ENCODE results near the gene RIN1. TPM values are rescaled to one million over a fixed set of nuclear protein-coding genes. Genes with fewer than 3 reads are reported as not detected.

RIN1 gene, protein sequence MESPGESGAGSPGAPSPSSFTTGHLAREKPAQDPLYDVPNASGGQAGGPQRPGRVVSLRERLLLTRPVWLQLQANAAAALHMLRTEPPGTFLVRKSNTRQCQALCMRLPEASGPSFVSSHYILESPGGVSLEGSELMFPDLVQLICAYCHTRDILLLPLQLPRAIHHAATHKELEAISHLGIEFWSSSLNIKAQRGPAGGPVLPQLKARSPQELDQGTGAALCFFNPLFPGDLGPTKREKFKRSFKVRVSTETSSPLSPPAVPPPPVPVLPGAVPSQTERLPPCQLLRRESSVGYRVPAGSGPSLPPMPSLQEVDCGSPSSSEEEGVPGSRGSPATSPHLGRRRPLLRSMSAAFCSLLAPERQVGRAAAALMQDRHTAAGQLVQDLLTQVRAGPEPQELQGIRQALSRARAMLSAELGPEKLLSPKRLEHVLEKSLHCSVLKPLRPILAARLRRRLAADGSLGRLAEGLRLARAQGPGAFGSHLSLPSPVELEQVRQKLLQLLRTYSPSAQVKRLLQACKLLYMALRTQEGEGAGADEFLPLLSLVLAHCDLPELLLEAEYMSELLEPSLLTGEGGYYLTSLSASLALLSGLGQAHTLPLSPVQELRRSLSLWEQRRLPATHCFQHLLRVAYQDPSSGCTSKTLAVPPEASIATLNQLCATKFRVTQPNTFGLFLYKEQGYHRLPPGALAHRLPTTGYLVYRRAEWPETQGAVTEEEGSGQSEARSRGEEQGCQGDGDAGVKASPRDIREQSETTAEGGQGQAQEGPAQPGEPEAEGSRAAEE
- 26.3 to 36.8 TPM (median 35.7 TPM) in 5 replicates for total RNA-seq (2022; extraction: Qiagen RNA extraction; ENCODE audit: low read depth)

DNA sequence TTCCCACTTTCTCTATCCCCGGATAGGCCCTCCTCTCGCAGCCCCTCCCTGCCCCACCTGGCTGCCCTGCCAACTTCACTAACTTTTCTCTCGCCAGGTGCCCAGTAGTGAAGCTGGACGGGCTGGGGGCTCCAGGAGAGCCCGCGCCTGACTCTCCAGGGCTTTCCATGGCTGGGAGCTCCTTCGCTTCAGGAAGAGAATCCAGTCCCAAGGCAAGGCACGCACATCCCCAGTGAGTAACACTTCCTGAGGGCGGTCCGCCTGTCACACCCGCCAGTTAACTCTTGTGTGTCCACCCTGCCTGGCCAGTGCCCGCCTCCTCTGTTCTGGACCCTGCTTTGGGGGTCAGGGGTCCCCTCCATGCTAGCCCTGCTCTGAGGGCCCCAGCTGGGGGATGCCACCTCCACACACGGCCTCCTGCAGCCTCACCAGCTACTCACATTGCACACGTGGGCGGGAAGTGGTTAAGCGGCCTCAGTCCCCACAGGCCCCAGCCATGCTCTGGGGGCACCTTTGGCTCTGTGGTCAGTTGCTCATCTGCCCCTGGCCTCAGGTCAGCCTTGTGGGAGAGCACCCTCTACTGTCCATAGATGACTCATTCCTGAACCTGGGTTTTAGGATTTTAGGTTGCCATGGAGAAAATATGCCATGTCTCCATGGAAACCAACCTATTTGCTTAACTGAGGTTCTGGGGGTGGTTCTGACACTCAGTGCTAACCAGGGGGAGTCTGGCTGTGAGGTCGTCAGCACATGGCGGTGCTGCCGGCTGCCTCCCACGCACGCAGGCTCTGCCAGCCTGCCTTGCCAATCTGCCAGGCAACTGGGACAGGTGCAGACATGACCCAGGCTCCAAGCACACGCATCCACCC is at the start of gene RIN1:
Gene RIN1 (minus strand): TSS at position 201 of the 869 bp plus-strand sequence. CDS start 32 bp downstream, at position 169.

GRCh38 chr11:66371627-66372415 is 35.6 kb upstream of the RIN1 start, which contains the start of gene SLC29A2:
Gene SLC29A2, minus strand, starts transcription at chr11:66371760. Its CDS starts 169 bp downstream, at chr11:66371591.

GRCh38 chr11:66347425-66348276 is 11.4 kb upstream of the RIN1 start, which contains the start of gene B4GAT1:
Gene B4GAT1, minus strand, starts transcription at chr11:66347629. Its CDS starts 84 bp downstream, at chr11:66347545.

DNA sequence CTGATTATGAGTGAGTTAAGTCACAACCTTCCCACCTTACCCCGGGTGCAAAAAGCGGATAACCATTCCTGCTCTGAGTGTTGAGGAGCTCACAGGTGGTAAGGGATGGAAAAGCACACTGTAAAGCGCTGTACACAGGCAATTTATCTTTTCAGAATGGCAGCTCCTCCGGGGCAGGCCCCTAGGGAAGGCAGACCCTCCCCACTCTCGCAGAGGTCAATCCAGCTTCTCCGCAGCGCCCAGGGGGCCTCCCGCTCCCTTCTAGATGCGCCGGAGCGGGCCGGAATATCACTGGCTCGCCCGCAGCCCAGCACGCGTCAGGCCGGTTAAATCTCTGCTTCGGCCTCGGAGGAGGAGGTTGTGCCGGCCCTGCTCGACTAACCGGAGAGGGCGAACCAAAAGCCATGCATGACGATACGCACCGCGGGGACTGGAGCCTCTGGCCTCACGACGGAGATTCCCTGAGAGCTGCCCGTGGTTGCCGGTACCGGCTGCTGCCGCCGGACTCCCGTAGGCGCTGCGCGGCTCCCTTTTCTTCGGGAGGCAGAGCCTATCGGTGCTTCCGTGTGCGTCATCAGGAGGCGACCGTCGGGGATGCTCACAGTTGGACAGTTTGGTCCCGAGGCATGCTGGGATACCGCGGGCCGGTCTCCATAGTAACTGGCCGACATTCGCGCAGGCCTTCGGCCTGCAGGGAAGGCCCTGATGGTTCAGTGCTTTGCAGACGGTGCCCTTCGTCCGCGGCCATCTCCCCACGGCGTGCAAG is 8.5 kb upstream of the RIN1 start, which contains the start of gene BRMS1:
Gene BRMS1 (minus strand): TSS at position 555 of the 766 bp plus-strand sequence. CDS start 2,870 bp downstream, outside the sequence.

GRCh38 chr11:66316849-66317251 is 19.4 kb downstream of the RIN1 start, which contains the start of gene CD248:
Gene CD248, minus strand, starts transcription at chr11:66317044. Its CDS starts 17 bp downstream, at chr11:66317027.

DNA sequence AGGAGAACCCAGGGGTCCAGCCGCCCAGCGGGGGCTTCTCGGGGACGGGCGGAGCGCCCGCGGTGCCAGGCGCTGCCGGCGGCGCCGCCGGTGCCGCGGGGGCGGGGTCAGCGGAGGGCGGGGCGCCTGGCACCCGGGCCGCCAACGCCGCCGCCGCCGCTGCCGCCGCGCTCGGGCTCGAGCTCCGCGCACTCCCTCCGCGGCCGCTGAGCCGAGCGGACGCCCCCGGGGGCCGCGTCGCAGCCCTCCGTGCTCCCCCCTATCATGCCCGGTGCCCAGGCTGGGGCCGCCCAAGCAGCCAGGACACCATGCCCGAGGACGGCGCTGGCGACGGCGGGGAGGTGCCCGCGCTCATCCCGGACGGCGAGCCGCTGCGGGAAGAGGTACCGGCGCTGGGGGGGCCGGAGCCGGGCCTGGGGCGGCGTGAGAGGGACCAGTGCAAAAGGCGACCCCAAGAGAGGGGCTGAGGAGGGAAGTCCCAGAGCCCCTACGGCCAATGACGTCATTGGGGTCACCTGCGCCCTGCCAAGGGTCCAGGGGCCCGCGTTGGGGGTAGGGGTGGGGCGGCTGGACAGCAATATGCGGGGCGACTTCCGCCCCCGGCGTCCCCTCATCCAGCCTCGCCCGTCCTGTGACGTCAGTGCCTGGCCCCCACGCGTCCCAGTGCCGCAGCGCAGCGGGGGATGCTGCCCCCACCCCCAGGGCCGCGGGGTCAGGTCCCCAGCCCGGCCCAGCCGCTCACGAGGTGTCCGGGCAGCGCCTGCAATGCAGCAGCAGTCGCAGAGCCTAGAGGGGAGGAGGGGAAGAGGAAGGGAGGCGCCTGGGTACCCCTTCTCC is 44.3 kb downstream of the RIN1 start, which contains the start of gene TMEM151A:
Gene TMEM151A (plus strand): TSS at position 189 of the 837 bp plus-strand sequence. CDS start 120 bp downstream, at position 309.

DNA sequence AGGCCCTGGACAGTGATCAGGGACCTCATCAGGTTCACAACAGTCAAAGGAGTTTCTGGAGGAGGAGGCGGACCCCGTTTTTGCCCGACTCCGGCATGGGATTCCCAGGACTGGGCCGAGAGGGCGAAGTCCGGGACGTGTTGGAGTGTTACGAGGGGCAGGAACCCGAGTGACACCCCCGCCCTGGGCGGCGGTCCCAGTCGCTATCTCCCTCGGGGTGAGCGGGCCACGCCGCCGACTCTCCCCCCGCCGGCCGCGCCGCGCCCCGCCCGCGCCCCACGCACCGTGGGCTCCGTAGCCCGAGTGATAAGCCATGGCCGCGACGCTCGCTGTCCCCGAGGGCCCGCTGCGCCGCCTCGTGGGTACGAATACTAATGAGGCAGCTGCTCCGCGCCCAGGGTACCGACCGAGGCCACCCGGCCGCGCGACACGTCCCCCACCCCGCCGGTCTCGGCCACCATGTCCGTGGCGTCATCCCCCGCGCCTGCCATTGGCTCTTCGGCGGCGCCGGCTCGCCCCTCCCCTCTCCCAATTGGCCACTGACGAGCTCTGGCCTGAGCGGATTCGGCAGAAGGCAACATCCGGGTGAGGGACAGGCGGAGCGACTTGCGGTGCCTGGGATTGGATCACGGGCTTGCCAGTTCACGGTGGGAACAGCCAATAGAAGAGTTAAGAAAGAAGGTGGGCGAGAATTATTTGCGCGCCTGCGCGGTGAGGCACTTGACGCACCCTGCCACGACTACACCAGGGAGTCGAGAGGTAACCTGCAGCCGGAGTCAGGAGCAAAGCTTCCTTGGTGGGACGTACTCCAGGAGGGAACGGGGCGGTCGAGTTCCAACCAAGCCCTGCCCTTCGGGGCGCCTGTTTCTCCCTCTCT is 47.3 kb downstream of the RIN1 start, which contains the start of gene YIF1A:
Gene YIF1A (minus strand): TSS at position 473 of the 877 bp plus-strand sequence. CDS start 158 bp downstream, at position 315.

Other genes starting within 250 kb of the RIN1 start
- 29.5 to 52.1 TPM (median 46.6 TPM) in 5 replicates for gene KLC2, start 78.7 kb downstream of the RIN1 start, total RNA-seq (2022; extraction: Qiagen RNA extraction; ENCODE audit: low read depth)
- gene RAB1B, start 67.8 kb downstream of the RIN1 start, total RNA-seq (2022; extraction: Qiagen RNA extraction; ENCODE audit: low read depth) = 103 to 154 TPM (median 150 TPM) in 5 replicates
- gene CNIH2, start 58.3 kb downstream of the RIN1 start, total RNA-seq (2022; extraction: Qiagen RNA extraction; ENCODE audit: low read depth) = 0.88 to 2.7 TPM (median 1.7 TPM) in 5 replicates
- gene YIF1A, start 47.3 kb downstream of the RIN1 start, total RNA-seq (2022; extraction: Qiagen RNA extraction; ENCODE audit: low read depth) = 84.4 to 117 TPM (median 115 TPM) in 5 replicates
- gene TMEM151A, start 44.5 kb downstream of the RIN1 start, total RNA-seq (2022; extraction: Qiagen RNA extraction; ENCODE audit: low read depth) = 1.2 to 4.3 TPM (median 3.5 TPM) in 5 replicates
- gene CD248, start 19.4 kb downstream of the RIN1 start, total RNA-seq (2022; extraction: Qiagen RNA extraction; ENCODE audit: low read depth) = not detected in 5 replicates
- gene BRMS1, start 8.7 kb upstream of the RIN1 start, total RNA-seq (2022; extraction: Qiagen RNA extraction; ENCODE audit: low read depth) = 68.8 to 102 TPM (median 87.9 TPM) in 5 replicates
- 11.0 to 19.7 TPM (median 18.7 TPM) in 5 replicates for gene B4GAT1, start 11.2 kb upstream of the RIN1 start, total RNA-seq (2022; extraction: Qiagen RNA extraction; ENCODE audit: low read depth)
- gene SLC29A2, start 35.3 kb upstream of the RIN1 start, total RNA-seq (2022; extraction: Qiagen RNA extraction; ENCODE audit: low read depth) = 2.5 to 5.8 TPM (median 5.7 TPM) in 5 replicates
- not detected in 5 replicates for gene NPAS4, start 84.6 kb upstream of the RIN1 start, total RNA-seq (2022; extraction: Qiagen RNA extraction; ENCODE audit: low read depth)
- 81.3 to 121 TPM (median 106 TPM) in 5 replicates for gene MRPL11, start 102.4 kb upstream of the RIN1 start, total RNA-seq (2022; extraction: Qiagen RNA extraction; ENCODE audit: low read depth)
- gene PELI3, start 130.5 kb upstream of the RIN1 start, total RNA-seq (2022; extraction: Qiagen RNA extraction; ENCODE audit: low read depth) = 3.1 to 6.5 TPM (median 5.5 TPM) in 5 replicates
- 49.5 to 57.7 TPM (median 55.3 TPM) in 5 replicates for gene DPP3, start 144.0 kb upstream of the RIN1 start, total RNA-seq (2022; extraction: Qiagen RNA extraction; ENCODE audit: low read depth)
- gene BBS1, start 174.2 kb upstream of the RIN1 start, total RNA-seq (2022; extraction: Qiagen RNA extraction; ENCODE audit: low read depth) = 7.7 to 11.6 TPM (median 9.6 TPM) in 5 replicates
- gene ZDHHC24, start 209.6 kb upstream of the RIN1 start, total RNA-seq (2022; extraction: Qiagen RNA extraction; ENCODE audit: low read depth) = 5.8 to 15.5 TPM (median 14.5 TPM) in 5 replicates
- 0.15 TPM in 1 of 5 replicates, not detected in the others for gene ACTN3, start 210.5 kb upstream of the RIN1 start, total RNA-seq (2022; extraction: Qiagen RNA extraction; ENCODE audit: low read depth)
- 27.1 to 40.9 TPM (median 32.9 TPM) in 5 replicates for gene CTSF, start 232.2 kb upstream of the RIN1 start, total RNA-seq (2022; extraction: Qiagen RNA extraction; ENCODE audit: low read depth)